ENCODE results near the gene GRAMD4. TPM values are rescaled to one million over a fixed set of nuclear protein-coding genes. Genes with fewer than 3 reads are reported as not detected.

GRAMD4 gene
- total RNA-seq, 1 donor from 2014 or later: 51.5 TPM

DNA sequence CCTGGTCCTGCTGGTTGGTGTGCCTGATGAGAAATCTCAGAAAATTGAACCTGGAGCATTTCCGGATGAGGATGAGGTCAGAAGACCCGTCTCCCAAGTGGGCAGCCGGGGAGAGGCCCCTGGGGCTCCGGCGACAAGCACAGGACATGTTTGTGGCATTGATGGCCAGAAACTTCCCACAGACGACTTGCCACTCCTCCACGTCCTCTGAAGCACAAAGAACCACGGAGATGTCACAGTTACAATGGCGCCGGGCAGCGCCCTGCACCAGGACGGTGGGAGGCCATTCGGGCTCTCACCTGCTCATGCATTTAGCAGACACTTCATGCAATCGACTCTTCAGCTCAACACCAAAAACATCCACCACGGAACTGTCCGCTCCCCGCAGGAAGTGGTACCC, 71.4 kb downstream of the GRAMD4 start:
- DNase-seq (ENCODE audit: low spot score) (no peak), ATAC-seq (no peak)
- intact Hi-C loops (cut with DNase I): no loop called here

DNA sequence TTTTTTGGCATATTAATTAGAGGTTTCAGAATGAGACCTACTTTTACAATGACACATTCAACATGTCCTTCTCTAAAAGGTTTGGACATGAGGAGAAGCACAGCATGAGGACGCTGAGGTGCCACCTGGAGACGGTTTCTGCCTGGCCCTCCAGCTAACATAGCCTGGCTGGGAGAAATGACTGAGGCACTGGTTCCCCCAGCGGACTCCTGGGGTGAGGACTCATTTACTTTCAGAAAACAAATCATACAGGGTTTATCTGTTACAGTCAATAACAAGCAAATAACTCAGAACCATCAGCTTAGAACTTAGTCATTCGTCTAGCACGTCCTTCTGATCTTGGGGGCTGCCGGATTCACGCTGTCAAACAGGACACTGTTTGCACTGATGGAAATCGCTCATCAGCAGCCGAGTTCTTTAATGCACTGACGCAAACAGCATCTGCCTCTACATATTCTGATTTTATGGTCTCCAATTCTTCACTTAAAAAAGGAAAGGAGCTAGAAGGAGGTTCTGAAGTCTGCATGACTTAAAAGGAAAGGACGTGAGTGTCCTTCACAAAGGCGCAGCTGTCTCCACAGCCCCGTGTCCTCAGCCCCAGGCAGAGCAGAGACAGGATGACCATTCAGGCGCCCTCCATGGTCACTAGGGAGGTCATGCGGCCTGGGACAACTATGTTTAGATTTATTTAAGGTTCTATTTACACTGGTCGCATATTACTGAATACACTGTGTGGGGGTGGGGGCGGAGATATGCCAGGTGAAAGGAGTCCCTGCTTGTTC, 73.6 kb downstream of the GRAMD4 start:
- DNase-seq (ENCODE audit: low spot score): no peak
- intact Hi-C loops (cut with DNase I): no loop called here
- no peak for ATAC-seq

DNA sequence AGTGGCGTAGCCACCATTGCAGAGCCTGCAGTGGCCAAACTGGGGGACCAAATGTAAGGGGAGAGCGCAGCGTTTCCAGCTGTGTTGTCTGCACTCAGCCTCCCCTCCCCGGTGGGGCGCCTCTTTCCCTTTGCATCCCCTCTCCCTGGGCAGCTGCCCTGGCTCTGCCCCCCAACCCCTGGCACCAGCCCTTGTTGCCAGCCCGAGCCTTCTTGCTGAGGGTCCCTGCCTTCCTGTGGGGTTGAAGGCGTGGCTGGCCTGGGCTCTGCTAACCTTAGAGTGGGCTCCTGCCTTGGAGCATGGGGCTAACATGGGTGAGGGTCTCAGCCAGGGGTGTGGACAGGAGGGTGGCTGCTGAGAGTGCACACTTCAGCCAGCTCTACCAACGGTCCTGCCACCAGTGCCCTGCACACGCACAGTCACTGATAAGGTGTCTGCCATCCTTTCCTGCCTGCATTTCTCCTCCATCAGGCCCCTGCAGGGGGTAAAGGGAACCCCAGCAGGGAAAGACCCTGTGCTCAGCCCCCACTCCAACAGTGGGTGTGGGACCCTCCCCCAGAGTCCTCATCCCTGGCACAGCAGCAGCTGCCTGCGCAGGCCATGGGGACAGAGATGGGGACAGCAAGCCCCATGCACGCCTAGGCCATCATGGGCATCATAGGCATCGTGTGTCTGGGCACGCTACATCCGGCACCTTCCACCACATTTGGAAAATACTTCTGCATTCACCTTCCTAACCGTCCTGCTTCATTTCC, 74.4 kb downstream of the GRAMD4 start:
- DNase-seq (ENCODE audit: low spot score) (no peak), ATAC-seq (no peak)
- intact Hi-C loops (cut with DNase I): no loop called here

DNA sequence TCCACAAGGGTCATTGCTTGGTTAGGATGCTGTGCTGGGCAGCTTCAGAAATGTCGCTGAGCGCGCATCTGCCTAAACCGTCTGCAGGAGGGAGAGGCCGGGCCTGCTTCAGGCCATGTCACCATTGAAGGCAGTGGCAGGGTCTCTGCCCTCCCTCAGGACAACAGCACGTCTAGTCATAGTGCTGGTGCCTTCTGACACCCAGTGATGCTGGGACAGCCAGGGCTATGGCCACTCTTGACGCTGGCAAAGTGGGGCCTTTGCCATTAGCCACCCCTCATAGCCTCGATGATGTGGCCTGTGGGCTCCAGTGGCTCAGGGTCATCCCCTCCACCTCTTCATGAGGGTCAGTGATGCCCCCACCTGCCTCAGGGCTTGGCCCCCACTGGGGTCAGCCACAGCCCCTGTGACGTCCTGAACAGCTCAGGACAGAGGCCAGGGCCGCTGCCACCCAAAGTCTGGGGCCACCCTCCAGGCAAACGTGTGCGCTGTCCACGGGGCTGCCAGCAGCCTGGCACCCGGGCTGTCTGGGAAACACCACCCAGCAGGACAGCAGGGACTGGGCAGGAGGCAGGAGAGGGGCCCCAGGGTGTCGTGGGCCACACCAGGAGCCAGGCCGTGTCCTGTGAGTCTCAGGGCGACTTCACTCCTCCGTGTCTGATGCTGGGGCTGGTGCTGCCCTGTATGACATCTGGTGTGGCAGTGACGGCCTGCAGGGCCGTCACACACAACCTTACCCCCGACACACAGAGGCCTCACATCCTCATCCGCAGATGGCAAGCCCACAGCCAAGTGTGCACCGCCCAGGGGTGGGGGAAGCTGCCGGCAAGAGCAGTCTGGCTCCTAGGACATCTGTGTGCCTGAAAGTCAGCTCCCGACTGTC, 75.4 kb downstream of the GRAMD4 start:
- ATAC-seq (no peak), DNase-seq (ENCODE audit: low spot score) (no peak)
- intact Hi-C loops (cut with DNase I): no loop called here

DNA sequence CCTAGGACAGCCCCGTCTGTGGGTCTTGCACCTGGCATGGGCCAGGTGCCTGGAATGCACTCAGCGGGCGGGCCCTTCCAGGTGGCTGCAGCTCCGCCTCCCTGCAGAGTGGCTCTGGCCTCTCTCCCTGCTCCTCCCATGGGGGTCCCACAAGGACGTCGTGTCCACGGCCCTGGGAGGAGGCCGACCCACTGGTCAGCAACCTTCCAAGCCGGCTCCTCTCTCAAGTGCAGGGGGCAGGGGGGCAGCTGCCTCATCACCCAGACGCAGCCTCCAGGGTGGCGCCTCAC, 76.0 kb downstream of the GRAMD4 start:
- DNase-seq (ENCODE audit: low spot score) (no peak), ATAC-seq (no peak)
- intact Hi-C loops (cut with DNase I): no loop called here

DNA sequence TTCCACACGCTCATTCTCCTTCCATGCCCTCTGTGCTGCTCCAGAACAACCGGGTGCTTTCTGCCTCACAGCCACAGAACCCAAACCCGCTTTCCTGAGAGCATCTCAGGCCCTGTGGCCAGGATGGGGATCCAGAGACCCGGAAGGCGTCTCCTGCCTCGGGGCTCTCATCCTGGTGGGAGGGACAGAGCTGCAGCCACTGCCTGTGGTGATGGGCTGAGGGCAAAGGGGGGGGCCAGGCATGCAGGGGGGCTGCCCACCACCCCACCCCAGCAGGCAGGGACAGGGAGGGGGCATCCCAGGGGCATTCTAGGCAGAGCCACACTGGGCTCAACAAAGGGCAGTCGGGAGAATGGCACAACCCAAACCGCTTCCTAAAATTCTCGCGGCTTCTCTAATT, 76.4 kb downstream of the GRAMD4 start:
- ATAC-seq: no peak
- intact Hi-C loops (cut with DNase I): no loop called here
- DNase-seq (ENCODE audit: low spot score): no peak

DNA sequence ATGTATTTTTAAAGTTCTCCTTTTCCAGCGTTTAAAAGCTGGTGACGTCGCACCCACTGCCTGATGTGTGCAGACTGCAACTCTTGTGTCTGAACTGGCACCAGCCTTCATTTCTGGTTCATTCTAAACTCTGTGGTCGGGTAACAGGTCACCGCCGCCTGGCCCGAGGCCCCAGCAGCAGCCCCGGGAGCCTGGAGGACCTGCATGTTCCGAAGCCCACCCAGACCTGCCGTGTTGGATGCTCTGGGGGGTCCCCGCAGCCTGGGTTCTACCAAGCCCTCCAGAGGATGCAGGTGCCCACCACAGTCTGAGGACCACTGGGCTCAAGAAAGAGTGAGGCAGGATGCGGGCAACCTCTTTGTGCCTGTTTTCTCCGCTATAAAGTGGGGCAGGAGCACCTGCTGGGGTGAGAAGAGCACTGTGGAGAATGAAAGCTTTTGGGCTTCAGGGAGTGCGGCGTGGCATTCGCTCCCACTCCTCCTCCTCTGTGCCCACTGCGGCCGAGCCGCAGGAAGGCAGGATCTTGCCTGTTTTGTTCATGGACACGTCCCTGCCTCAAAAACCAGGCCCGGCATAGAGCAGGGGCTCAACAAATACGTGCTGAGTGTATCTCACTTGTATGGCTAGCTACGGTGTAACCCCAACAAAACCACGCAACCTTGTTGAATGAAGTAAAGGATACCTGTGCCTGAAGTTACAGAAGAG, 77.8 kb downstream of the GRAMD4 start:
- intact Hi-C loops (cut with DNase I): no loop called here
- no peak for ATAC-seq
- no peak for DNase-seq (ENCODE audit: low spot score)

GRCh38 chr22:46699091-46699490, 78.9 kb downstream of the GRAMD4 start:
- intact Hi-C loops (cut with DNase I): no loop called here
- no peak for DNase-seq (ENCODE audit: low spot score)
- ATAC-seq: no peak

- intact Hi-C loops (cut with DNase I): no loop called here
- no peak for ATAC-seq
Observed at GRCh38 chr22:46701262-46701661, 81.1 kb downstream of the GRAMD4 start.

GRCh38 chr22:46703171-46703995, 83.2 kb downstream of the GRAMD4 start:
- intact Hi-C loops (cut with DNase I): no loop called here
- no peak for DNase-seq (ENCODE audit: low spot score)
- ATAC-seq: peak; percentile 13

More at GRCh38 chr22:46701262-46701661, 81.1 kb downstream of the GRAMD4 start:
- no peak for DNase-seq (ENCODE audit: low spot score)

- DNase-seq (ENCODE audit: low spot score) (no peak), ATAC-seq (no peak)
- intact Hi-C loops (cut with DNase I): no loop called here
Observed at GRCh38 chr22:46703996-46704370, 83.8 kb downstream of the GRAMD4 start.

DNA sequence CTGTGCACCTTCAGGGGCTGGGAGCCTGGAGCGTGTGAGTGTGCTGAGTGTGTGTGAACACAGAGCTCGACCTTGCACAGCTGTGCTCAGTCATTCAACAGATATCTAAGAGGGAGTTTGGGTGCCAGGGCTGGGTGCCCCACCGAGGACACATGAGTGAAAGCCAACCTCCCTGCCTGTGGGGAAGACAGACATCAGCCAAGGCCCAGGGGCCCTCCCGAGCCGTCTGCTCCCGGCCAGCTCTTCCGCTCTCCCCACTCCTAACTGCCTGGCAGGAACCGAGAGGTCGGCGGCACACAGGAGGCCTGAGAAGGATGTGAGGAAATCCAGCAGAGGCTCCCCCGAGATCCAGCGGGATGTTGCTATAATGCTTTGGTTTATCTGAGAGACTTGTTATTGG, 85.9 kb downstream of the GRAMD4 start:
- DNase-seq (ENCODE audit: low spot score) (no peak), ATAC-seq (no peak)
- intact Hi-C loops (cut with DNase I): no loop called here

- DNase-seq (ENCODE audit: low spot score) (no peak), ATAC-seq (no peak)
- intact Hi-C loops (cut with DNase I): no loop called here
Observed at GRCh38 chr22:46707305-46707704, 87.1 kb downstream of the GRAMD4 start.

DNA sequence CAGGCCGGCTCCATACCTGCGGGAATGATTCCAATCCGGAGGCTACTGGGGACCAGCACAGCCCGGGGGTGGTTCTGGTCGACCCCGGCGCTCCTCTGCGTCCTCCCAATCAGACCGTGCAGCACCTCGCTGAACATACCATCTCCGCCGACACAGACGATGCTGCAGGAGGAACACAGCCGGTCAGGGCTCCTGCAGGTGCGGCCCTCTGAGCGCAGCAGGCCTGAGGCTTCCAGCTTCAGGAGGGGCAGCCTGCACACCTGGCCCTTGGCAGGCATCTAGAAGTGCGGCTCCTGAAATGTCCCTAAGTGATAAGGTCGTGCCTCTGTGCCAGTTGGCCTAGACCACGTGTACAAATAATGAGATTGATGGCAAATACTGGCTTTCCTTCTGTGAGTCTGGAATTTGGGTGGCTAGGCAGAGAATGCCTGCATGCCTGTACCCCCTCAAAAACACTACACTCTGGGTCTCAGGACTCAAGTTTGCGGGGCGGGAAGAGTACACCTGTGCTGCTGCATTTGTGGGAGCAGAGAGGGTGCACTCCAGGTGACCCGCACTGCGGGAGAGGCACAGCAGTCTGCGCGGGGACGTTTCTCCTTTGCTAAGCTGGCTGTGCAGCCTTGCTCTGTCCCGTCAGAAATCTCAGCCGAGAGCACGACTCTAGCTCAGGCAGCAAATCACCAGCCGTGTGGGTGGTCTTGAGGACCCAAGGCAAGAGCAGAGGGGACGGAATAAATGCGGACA, 87.8 kb downstream of the GRAMD4 start:
- DNase-seq (ENCODE audit: low spot score) (no peak), ATAC-seq (no peak)
- intact Hi-C loops (cut with DNase I): no loop called here

GRCh38 chr22:46708766-46709330, 88.7 kb downstream of the GRAMD4 start:
- ATAC-seq (no peak), DNase-seq (ENCODE audit: low spot score) (no peak)
- intact Hi-C loops (cut with DNase I): no loop called here

GRCh38 chr22:46710806-46711205, 90.6 kb downstream of the GRAMD4 start:
- ATAC-seq (no peak), DNase-seq (ENCODE audit: low spot score) (no peak)
- intact Hi-C loops (cut with DNase I): no loop called here

GRCh38 chr22:46712288-46712687, 92.1 kb downstream of the GRAMD4 start:
- intact Hi-C loops (cut with DNase I): no loop called here
- DNase-seq (ENCODE audit: low spot score) (no peak), ATAC-seq (no peak)
